Aorta (tissue), 5 donors: ENCODE results near the gene NRG3. TPM values are rescaled to one million over a fixed set of nuclear protein-coding genes. Genes with fewer than 3 reads are reported as not detected.
A peak's percentile ranks its signal among the peaks of the same experiment; 100 is the strongest.

Source experiments
- ATAC-seq: fragments of 200-7000 bp; cut with Tn5 transposase; one replicate; pipeline ENCODE4 v1.9.1; 2022; ENCODE audit warnings: moderate library complexity; ENCODE audit not compliant: low FRiP score
- DNase-seq, 2 donors: peaks; one replicate each; pipeline ENCODE4 v3.0.0-alpha.2; 2020
- H3K27ac ChIP-seq, 2 donors: one replicate each; pipeline ENCODE4 v1.5.1; 2013; ENCODE audit warnings: low read length in 2 of 2, mild to moderate bottlenecking in 2 of 2, moderate library complexity in 2 of 2, control low read depth in 1 of 2, inconsistent platforms in 1 of 2, low read depth in 1 of 2
- H3K27me3 ChIP-seq, 2 donors: one replicate each; pipeline ENCODE4 v1.6.1; 2013; ENCODE audit warnings: control low read depth in 1 of 2, low read length in 1 of 2, mild to moderate bottlenecking in 1 of 2, moderate library complexity in 1 of 2; ENCODE audit not compliant: insufficient read depth in 2 of 2, control insufficient read depth in 1 of 2
- H3K36me3 ChIP-seq, 2 donors: one replicate each; pipeline ENCODE4 v1.6.1; 2013; ENCODE audit warnings: control low read depth in 1 of 2, low read length in 1 of 2, mild to moderate bottlenecking in 1 of 2; ENCODE audit not compliant: insufficient read depth in 2 of 2, control insufficient read depth in 1 of 2
- H3K4me1 ChIP-seq, 2 donors: one replicate each; pipeline ENCODE4 v1.6.1; 2013; ENCODE audit warnings: low read length in 2 of 2, control low read depth in 1 of 2, mild to moderate bottlenecking in 1 of 2, moderate library complexity in 1 of 2; ENCODE audit not compliant: insufficient read depth in 2 of 2, control insufficient read depth in 1 of 2
- H3K4me3 ChIP-seq, 2 donors: one replicate each; pipeline ENCODE4 v1.5.1; 2013; ENCODE audit warnings: low read length in 2 of 2, control low read depth in 1 of 2, mild to moderate bottlenecking in 1 of 2
- H3K9me3 ChIP-seq: one replicate; pipeline ENCODE4 v1.6.1; 2013; ENCODE audit warnings: mild to moderate bottlenecking, low read length; ENCODE audit not compliant: control insufficient read depth
- WGBS, 2 donors: extraction: QIAGEN DNeasy Blood & Tissue Kit; methylation state at CpG; one replicate each; pipeline ENCODE4 v1.1.7; 2013; 5-methylcytosine and 5-hydroxymethylcytosine counted together
- intact Hi-C, 2 donors: fragments of 100-400 bp; cut with DNase I; formaldehyde crosslinking; loops; one replicate each; pipeline versions ENCODE4 v1.14.2 to v1.15.0; 2022
- polyA plus RNA-seq, 2 donors: library from polyadenylated mRNA; stranded (reverse); fragments of 200-250 nt; gene quantifications; one replicate each; pipeline ENCODE4 v1.2.3, GENCODE V29; 2013
- total RNA-seq, 2 donors: library from RNA; stranded (reverse); fragmentation: NEBNext Ultra II Directional; extraction: Animal tissue kit (Norgen Biotek cat#: 25700); gene quantifications; one replicate each; pipeline ENCODE4 v1.2.1, GENCODE V29; 2021
- donor health status: healthy with polysubstance abuse.
- donor health status: Bipolar disorder and iron deficiency.
- donor health status: DM: no; HTN: no; CAD: no.
- donor health status: DM: no; HTN: no; CAD: no.
- donor health status: DM: yes; HTN: yes; CAD: no.

Gene NRG3
- total and polyA plus RNA-seq, 4 donors: 0.50 to 1.1 (median 0.84) TPM

- Histone ChIP-seq H3K36me3 (no peaks in the 10 kb centered on the region), H3K4me1 (no peaks in the 10 kb centered on the region), H3K4me3 (no peak overlapping the region), H3K27me3 (no peaks in the 10 kb centered on the region), H3K27ac (no peak overlapping the region), H3K9me3 (no peaks in the 10 kb centered on the region)
- intact Hi-C loops: no loop called here
- ATAC-seq (no peak), DNase-seq (no peak)
- WGBS, 2 donors: 53 to 62% methylated on average over 2 of the region's 2 CpGs
Observed at GRCh38 chr10:82161264-82161663, 286.3 kb downstream of the NRG3 start.

- H3K27me3 ChIP-seq: no peaks in the 10 kb centered on the region
- no peaks in the 10 kb centered on the region for H3K9me3 ChIP-seq
- DNase-seq (no peak), ATAC-seq (no peak)
- H3K4me1 ChIP-seq: no peaks in the 10 kb centered on the region
- no peak overlapping the region for H3K27ac ChIP-seq
- no peak overlapping the region for H3K4me3 ChIP-seq
- H3K36me3 ChIP-seq: no peaks in the 10 kb centered on the region
- intact Hi-C loops: no loop called here
- 52 to 62% methylated on average over 4 of the region's 4 CpGs for WGBS, 2 donors
Observed at GRCh38 chr10:82162549-82163195, 287.7 kb downstream of the NRG3 start.

- no peak for DNase-seq
- no peak for ATAC-seq
- intact Hi-C loops: no loop called here
- WGBS, 2 donors: 92% methylated on average over 3 of the region's 3 CpGs
- no peak overlapping the region for H3K4me3 ChIP-seq
- H3K9me3 ChIP-seq: no peaks in the 10 kb centered on the region
- H3K36me3 ChIP-seq: no peaks in the 10 kb centered on the region
- H3K27me3 ChIP-seq: no peaks in the 10 kb centered on the region
- H3K27ac ChIP-seq: no peak overlapping the region
- no peaks in the 10 kb centered on the region for H3K4me1 ChIP-seq
Observed at GRCh38 chr10:82171899-82172298, 296.9 kb downstream of the NRG3 start.

GRCh38 chr10:82176587-82176986 is 301.6 kb downstream of the NRG3 start:
- WGBS, 2 donors: 28 to 48% methylated on average over 3 of the region's 3 CpGs
- Histone ChIP-seq H3K4me3 (no peak overlapping the region), H3K9me3 (no peaks in the 10 kb centered on the region), H3K27ac (no peak overlapping the region), H3K4me1 (no peaks in the 10 kb centered on the region), H3K36me3 (no peaks in the 10 kb centered on the region), H3K27me3 (no peaks in the 10 kb centered on the region)
- ATAC-seq: no peak
- intact Hi-C loops: no loop called here
- no peak for DNase-seq

DNA sequence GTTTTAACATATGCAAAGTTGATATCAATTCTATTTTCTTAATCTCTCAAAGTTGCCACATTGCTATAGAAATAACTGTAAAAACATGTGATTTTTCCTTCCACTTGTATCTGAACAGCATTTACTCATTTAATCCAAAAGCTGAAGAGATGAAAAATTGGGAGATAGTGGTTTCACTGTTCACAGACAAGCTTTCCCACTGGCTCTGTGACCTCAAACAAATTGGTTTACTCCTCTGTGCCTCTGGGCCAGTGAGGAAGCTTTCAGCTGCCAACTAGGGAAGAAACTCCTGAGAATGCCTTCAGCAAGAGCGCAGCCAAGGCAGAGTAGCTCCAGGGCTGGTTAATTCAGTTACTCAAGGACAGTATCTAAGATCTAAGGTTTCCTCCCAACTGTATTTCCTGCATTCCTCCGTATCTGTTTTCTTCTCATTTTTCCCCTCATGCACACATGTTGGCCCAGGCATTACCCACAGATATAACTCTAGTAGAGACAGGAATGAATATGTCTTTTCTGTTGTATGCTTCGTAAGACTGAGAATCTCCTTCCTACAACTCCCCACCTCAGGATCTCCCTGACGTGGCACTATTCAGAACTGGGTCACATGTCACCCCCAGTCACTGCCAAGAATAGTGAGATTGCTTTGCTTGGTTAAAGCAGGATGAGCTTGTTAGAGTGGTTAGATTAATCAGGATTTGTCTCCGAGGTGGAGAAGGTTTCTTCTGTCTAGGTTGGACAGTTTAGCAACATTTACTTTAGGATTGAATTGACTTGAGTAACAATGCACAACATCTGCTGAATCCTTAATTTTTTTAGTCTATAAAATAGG is 315.7 kb downstream of the NRG3 start:
- DNase-seq: peak in 1 of 2 donors; percentile 39
- WGBS, 2 donors: 80 to 84% methylated on average over 5 of the region's 5 CpGs
- no peak overlapping the region for H3K27ac ChIP-seq
- intact Hi-C loops: no loop called here
- no peaks in the 10 kb centered on the region for H3K4me1 ChIP-seq
- no peaks in the 10 kb centered on the region for H3K9me3 ChIP-seq
- H3K4me3 ChIP-seq: no peak overlapping the region
- no peak for ATAC-seq
- H3K36me3 ChIP-seq: no peaks in the 10 kb centered on the region
- H3K27me3 ChIP-seq: no peaks in the 10 kb centered on the region

- Histone ChIP-seq H3K27ac (no peak overlapping the region), H3K4me1 (no peaks in the 10 kb centered on the region), H3K36me3 (no peaks in the 10 kb centered on the region), H3K4me3 (no peak overlapping the region), H3K27me3 (no peaks in the 10 kb centered on the region), H3K9me3 (no peaks in the 10 kb centered on the region)
- DNase-seq (no peak), ATAC-seq (no peak)
- intact Hi-C loops: no loop called here
- WGBS, 2 donors: 90 to 94% methylated on average over 2 of the region's 2 CpGs
Observed at GRCh38 chr10:82191653-82192052, 316.7 kb downstream of the NRG3 start.

DNA sequence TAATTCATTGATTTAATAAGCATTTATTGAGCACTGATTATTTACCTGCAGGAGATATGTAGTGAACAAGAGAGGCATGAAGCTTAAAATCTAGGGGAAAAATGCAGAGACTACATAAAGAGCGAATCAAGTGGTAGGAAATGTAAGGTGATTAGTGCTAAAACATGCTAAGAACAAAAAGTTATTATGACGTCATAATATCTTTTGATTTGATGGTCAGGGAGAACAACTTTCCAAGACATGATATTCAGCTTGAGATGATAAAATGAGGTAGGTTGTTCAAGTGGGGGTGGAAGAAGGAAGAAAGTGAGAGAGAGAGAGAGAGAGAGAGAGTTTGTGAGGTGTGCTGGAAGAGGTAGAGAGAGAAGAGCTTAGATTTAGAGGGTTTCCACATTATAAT is 317.7 kb downstream of the NRG3 start:
- DNase-seq (no peak), ATAC-seq (no peak)
- intact Hi-C loops: no loop called here
- H3K4me3 ChIP-seq: no peak overlapping the region
- H3K36me3 ChIP-seq: no peaks in the 10 kb centered on the region
- no peaks in the 10 kb centered on the region for H3K9me3 ChIP-seq
- no peaks in the 10 kb centered on the region for H3K4me1 ChIP-seq
- 92% methylated on average over 2 of the region's 2 CpGs for WGBS, 2 donors
- H3K27ac ChIP-seq: no peak overlapping the region
- no peaks in the 10 kb centered on the region for H3K27me3 ChIP-seq

DNA sequence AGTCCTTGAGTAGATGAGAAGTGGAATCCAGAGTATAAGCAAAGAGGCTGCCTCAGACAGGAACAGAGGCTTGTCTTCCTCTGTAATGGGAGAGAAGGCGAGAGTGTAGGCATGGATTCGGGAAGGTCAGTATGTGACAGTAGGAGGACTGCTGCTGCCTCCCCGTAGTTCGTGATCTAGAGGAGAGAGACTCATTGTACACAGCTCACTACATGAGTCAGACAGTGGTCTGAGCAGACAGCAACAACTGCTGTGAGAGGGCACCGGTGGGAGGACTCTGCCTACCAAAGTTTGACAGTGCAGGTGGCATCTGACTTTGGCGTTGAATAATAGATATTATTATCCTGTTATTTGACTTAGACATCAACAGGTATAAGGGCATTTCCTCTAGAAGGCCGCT is 319.4 kb downstream of the NRG3 start:
- no peak for ATAC-seq
- intact Hi-C loops: no loop called here

GRCh38 chr10:82206831-82207230 is 331.8 kb downstream of the NRG3 start:
- no peaks in the 10 kb centered on the region for H3K9me3 ChIP-seq
- no peak overlapping the region for H3K27ac ChIP-seq
- no peaks in the 10 kb centered on the region for H3K4me1 ChIP-seq
- no peaks in the 10 kb centered on the region for H3K27me3 ChIP-seq
- H3K36me3 ChIP-seq: no peaks in the 10 kb centered on the region
- H3K4me3 ChIP-seq: no peak overlapping the region
- DNase-seq (no peak), ATAC-seq (no peak)
- intact Hi-C loops: no loop called here
- 12 to 15% methylated on average over 2 of the region's 2 CpGs for WGBS, 2 donors

More for the DNA sequence above, 319.4 kb downstream of the NRG3 start:
- Histone ChIP-seq H3K4me1 (no peaks in the 10 kb centered on the region), H3K27ac (no peak overlapping the region), H3K9me3 (no peaks in the 10 kb centered on the region), H3K4me3 (no peak overlapping the region), H3K36me3 (no peaks in the 10 kb centered on the region), H3K27me3 (no peaks in the 10 kb centered on the region)
- WGBS, 2 donors: 95 to 96% methylated on average over 7 of the region's 7 CpGs
- no peak for DNase-seq
